Endodermal cell (in vitro differentiated cells): ENCODE results near the gene NUP210. TPM values are rescaled to one million over a fixed set of nuclear protein-coding genes. Genes with fewer than 3 reads are reported as not detected.

ENCODE experiments used
- DNase-seq: peaks from one replicate; pipeline ENCODE4 v3.0.0-alpha.2; 2017
- H3K27ac ChIP-seq: 2 replicates; pipeline ENCODE4 v1.5.1; 2013; ENCODE audit warnings: mild to moderate bottlenecking, low read depth, low read length, moderate library complexity
- H3K27me3 ChIP-seq: 2 replicates; pipeline ENCODE4 v1.6.1; 2013; ENCODE audit warnings: mild to moderate bottlenecking, low read length, moderate library complexity; ENCODE audit not compliant: insufficient read depth, control insufficient read depth, poor library complexity, severe bottlenecking
- H3K36me3 ChIP-seq: 2 replicates; pipeline ENCODE4 v1.7.0; 2013; ENCODE audit warnings: mild to moderate bottlenecking, low read length, moderate library complexity; ENCODE audit not compliant: control insufficient read depth, insufficient read depth
- H3K4me1 ChIP-seq: one replicate; pipeline ENCODE4 v1.7.0; 2013; ENCODE audit warnings: low read length; ENCODE audit not compliant: control insufficient read depth, insufficient read depth
- H3K4me3 ChIP-seq: 2 replicates; pipeline ENCODE4 v1.5.1; 2013; ENCODE audit warnings: mild to moderate bottlenecking, low read length, moderate library complexity
- H3K9ac ChIP-seq: 2 replicates; pipeline ENCODE4 v1.6.1; 2013; ENCODE audit warnings: mild to moderate bottlenecking, low read length, moderate library complexity; ENCODE audit not compliant: poor library complexity, severe bottlenecking; ENCODE audit errors: extremely low read depth
- H3K9me3 ChIP-seq: 2 replicates; pipeline ENCODE4 v1.6.1; 2013; ENCODE audit warnings: mild to moderate bottlenecking, low read length, moderate library complexity; ENCODE audit not compliant: control insufficient read depth
- H3K27ac Mint-ChIP-seq: 2 replicates; pipeline ENCODE4 v1.8.0; 2020; ENCODE audit warnings: mixed read lengths
- H3K27me3 Mint-ChIP-seq: 2 replicates; pipeline ENCODE4 v1.8.0; 2021; ENCODE audit warnings: mild to moderate bottlenecking, mixed read lengths; ENCODE audit not compliant: insufficient read depth
- H3K36me3 Mint-ChIP-seq: 2 replicates; pipeline ENCODE4 v1.8.0; 2020; ENCODE audit warnings: low read depth, mixed read lengths
- H3K4me1 Mint-ChIP-seq: 2 replicates; pipeline ENCODE4 v1.8.0; 2020; ENCODE audit warnings: mixed read lengths
- H3K4me3 Mint-ChIP-seq: 2 replicates; pipeline ENCODE4 v1.8.0; 2020; ENCODE audit warnings: mild to moderate bottlenecking, moderate library complexity, mixed read lengths
- H3K9me3 Mint-ChIP-seq: 2 replicates; pipeline ENCODE4 v1.8.0; 2020; ENCODE audit warnings: mild to moderate bottlenecking, mixed read lengths
- WGBS, 2 experiments: methylation state at CpG; one replicate each; pipeline versions ENCODE4 v1.1.5 to v1.1.7; 2013; ENCODE audit warnings: missing lambda C conversion rate in 2 of 2, mixed read lengths in 1 of 2; ENCODE audit not compliant: insufficient coverage in 1 of 2, insufficient read length in 1 of 2; 5-methylcytosine and 5-hydroxymethylcytosine counted together
- total RNA-seq, 2 donors: library from RNA; stranded (reverse); fragmentation: NEBNext Ultra II Directional in 1 of 2; extraction: Animal tissue kit (Norgen Biotek cat#: 25700) in 1 of 2; gene quantifications; 2 replicates in 1 of 2; 3 replicates in 1 of 2; pipeline ENCODE4 v1.2.1, GENCODE V29; 2021
- TF ChIP-seq, protein P1 (sequence below): fragments of 200-600 bp; sonication (generic); conservative IDR thresholded peaks from 2 replicates; pipeline ENCODE4 v1.5.0; 2021; ENCODE audit warnings: antibody characterized with exemption, mild to moderate bottlenecking

Gene NUP210
- total RNA-seq, 2 donors from 2014 or later = 43.0 to 62.3 TPM

DNA sequence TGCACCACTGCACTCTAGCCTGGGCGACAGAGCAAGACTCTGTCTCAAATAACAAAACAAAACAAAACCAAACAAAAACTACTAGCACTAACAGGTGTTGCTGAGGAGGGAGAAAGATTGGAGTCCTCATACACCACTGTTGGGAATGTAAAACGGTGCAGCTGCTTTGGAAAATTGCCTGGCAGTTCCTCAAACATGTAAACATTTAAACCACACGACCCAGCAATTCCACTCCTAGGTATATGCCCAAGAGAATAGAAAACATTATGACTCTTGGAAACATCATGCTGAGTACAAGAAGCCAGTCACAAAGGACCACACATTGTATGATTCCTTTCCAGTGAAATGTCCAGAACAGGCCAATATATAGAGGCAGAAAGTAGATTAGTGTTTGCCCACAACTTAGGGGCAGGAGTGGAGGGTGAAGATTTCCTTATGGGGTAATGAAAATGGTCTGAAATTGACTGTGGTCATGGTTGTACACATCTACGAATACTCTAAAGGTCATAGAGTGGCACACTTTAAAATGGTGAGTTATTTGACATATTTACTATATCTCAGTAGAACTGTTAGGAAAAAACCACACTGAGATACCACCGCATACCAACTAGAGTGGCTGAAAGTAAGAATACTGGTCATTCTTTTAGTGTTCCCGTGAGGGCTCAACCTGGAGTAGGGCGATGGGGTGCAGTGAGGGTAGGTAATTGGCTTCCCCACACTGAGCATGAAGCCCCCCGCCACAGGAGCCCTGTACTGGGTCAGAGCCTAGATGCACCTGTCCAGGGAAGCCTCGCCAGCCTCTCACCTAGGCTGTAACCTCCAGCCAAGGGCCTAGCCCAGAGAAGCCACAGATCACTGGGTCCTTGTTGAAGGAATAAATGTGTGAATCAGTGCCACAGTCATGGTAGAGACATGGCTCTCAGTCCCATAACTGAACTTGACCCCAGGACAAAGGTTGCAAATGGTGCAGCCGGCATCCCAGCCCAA is 131.1 kb downstream of the NUP210 start:
- Mint-ChIP-seq H3K27me3 (peaks cover 11% of the 10 kb centered on the region), H3K9me3 (peaks cover 19% of the 10 kb centered on the region), H3K36me3 (no peaks in the 10 kb centered on the region), H3K4me3 (no peak overlapping the region), H3K27ac (no peak overlapping the region), H3K4me1 (no peaks in the 10 kb centered on the region)
- Histone ChIP-seq H3K36me3 (no peaks in the 10 kb centered on the region), H3K27ac (no peak overlapping the region), H3K4me3 (no peak overlapping the region), H3K9ac (no peak overlapping the region), H3K9me3 (peaks cover 11% of the 10 kb centered on the region), H3K27me3 (peaks cover 4% of the 10 kb centered on the region), H3K4me1 (no peaks in the 10 kb centered on the region)
- no peak for DNase-seq
- WGBS, 2 experiments = 90 to 96% methylated on average over 7 to 10 of the region's 10 CpGs
- TF ChIP-seq, protein P1, sequence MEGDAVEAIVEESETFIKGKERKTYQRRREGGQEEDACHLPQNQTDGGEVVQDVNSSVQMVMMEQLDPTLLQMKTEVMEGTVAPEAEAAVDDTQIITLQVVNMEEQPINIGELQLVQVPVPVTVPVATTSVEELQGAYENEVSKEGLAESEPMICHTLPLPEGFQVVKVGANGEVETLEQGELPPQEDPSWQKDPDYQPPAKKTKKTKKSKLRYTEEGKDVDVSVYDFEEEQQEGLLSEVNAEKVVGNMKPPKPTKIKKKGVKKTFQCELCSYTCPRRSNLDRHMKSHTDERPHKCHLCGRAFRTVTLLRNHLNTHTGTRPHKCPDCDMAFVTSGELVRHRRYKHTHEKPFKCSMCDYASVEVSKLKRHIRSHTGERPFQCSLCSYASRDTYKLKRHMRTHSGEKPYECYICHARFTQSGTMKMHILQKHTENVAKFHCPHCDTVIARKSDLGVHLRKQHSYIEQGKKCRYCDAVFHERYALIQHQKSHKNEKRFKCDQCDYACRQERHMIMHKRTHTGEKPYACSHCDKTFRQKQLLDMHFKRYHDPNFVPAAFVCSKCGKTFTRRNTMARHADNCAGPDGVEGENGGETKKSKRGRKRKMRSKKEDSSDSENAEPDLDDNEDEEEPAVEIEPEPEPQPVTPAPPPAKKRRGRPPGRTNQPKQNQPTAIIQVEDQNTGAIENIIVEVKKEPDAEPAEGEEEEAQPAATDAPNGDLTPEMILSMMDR = no peak

DNA sequence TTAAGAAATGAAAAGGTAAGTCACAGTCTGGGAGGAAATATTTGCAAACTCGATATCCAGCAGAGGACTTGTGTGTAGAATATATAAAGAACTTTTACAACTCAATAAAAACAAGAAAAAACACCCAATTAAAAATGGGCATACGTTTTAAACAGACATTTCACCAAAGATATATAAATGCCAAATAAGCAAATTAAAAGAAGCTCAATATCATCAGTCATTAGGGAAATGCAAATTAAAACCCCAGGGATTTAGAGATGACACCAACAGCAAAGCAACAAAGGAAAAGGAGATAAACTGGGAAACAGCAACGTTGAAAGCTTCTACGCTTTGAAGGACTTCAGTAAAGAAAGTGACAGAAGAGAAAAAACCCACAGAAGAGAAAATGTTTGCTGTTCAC is 132.3 kb downstream of the NUP210 start:
- H3K36me3 Mint-ChIP-seq = no peaks in the 10 kb centered on the region
- WGBS, 2 experiments = 71% methylated on average over 3 of the region's 4 CpGs; no CpG with 5 or more reads in 1 of the 2 experiments
- H3K4me3 Mint-ChIP-seq = no peak overlapping the region

DNA sequence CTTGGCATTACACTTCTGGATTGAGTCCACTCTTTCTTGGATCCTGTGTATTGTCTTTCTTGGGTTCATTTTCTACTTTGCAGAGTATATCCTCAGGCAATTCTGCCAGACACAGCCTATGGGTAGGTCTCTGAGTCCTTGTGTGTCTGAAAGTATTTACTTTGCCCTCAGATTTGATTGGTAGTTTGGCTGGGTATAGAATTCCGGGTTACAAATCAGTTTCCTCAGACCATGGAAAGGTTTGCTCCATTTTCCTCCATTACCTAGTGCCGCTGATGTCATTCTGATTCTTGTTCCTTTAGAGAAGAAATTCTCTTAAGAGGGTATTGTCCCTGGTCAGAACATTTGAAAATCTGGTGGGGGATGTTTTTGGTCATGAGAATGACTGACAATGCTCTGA is 133.2 kb downstream of the NUP210 start:
- H3K4me3 Mint-ChIP-seq = no peak overlapping the region

More for the DNA sequence above, 132.3 kb downstream of the NUP210 start:
- no peaks in the 10 kb centered on the region for H3K4me1 Mint-ChIP-seq
- Histone ChIP-seq H3K36me3 (no peaks in the 10 kb centered on the region), H3K4me3 (no peak overlapping the region), H3K27ac (no peak overlapping the region), H3K4me1 (no peaks in the 10 kb centered on the region), H3K9me3 (peaks cover 16% of the 10 kb centered on the region), H3K27me3 (peaks cover 13% of the 10 kb centered on the region), H3K9ac (no peak overlapping the region)
- H3K27ac Mint-ChIP-seq = no peak overlapping the region
- TF ChIP-seq, protein P1 = no peak
- peaks cover 19% of the 10 kb centered on the region for H3K27me3 Mint-ChIP-seq
- peaks cover 24% of the 10 kb centered on the region for H3K9me3 Mint-ChIP-seq
- no peak for DNase-seq

More for the DNA sequence above, 133.2 kb downstream of the NUP210 start:
- no peak overlapping the region for H3K4me3 ChIP-seq
- peaks cover 21% of the 10 kb centered on the region for H3K27me3 Mint-ChIP-seq
- H3K4me1 ChIP-seq = no peaks in the 10 kb centered on the region
- H3K9me3 Mint-ChIP-seq = peaks cover 24% of the 10 kb centered on the region
- H3K36me3 ChIP-seq = no peaks in the 10 kb centered on the region
- H3K27ac ChIP-seq = no peak overlapping the region
- TF ChIP-seq, protein P1 = no peak
- H3K9me3 ChIP-seq = peaks cover 16% of the 10 kb centered on the region
- peaks cover 19% of the 10 kb centered on the region for H3K27me3 ChIP-seq
- H3K27ac Mint-ChIP-seq = no peak overlapping the region
- DNase-seq = no peak
- no peaks in the 10 kb centered on the region for H3K36me3 Mint-ChIP-seq
- 90 to 100% methylated on average over 1 to 2 of the region's 2 CpGs for WGBS, 2 experiments
- no peaks in the 10 kb centered on the region for H3K4me1 Mint-ChIP-seq
- H3K9ac ChIP-seq = no peak overlapping the region
